GM19035 (cell line): ENCODE data around the gene SMC1B.
"Not testable (repeated sequence)": the region's sequence is repeated elsewhere in the genome, so short reads cannot be mapped to it uniquely, and the experiment has no call there.

Experiments
- ATAC-seq: cut with Tn5 transposase; IDR thresholded peaks from one replicate; pipeline ENCODE4 v1.9.1; 2021; ENCODE audit not compliant: unreplicated experiment

Gene SMC1B

GRCh38 chr22:45413368-45414211 lies at the start of gene SMC1B, which contains the start of gene RIBC2:
SMC1B (minus strand) TSS chr22:45413599; CDS start chr22:45413567, 32 bp downstream.
RIBC2 (plus strand) TSS chr22:45413693; CDS start chr22:45413887, 194 bp downstream.
- no peak for ATAC-seq

- no peak for ATAC-seq
Observed at GRCh38 chr22:45462034-45462655, 48.7 kb upstream of the SMC1B start.

- no peak for ATAC-seq
Observed at GRCh38 chr22:45460288-45461109, 47.1 kb upstream of the SMC1B start.

- no peak for ATAC-seq
Observed at GRCh38 chr22:45459235-45459634, 45.8 kb upstream of the SMC1B start.

GRCh38 chr22:45458532-45458931 lies 45.1 kb upstream of the SMC1B start:
- ATAC-seq = no peak

- no peak for ATAC-seq
Observed at GRCh38 chr22:45456811-45457210, 43.4 kb upstream of the SMC1B start.

GRCh38 chr22:45455621-45456020 lies 42.2 kb upstream of the SMC1B start:
- ATAC-seq = no peak

GRCh38 chr22:45455212-45455611 lies 41.8 kb upstream of the SMC1B start:
- ATAC-seq = no peak

GRCh38 chr22:45454275-45454674 lies 40.9 kb upstream of the SMC1B start:
- no peak for ATAC-seq

- ATAC-seq = no peak
Observed at GRCh38 chr22:45453764-45454163, 40.4 kb upstream of the SMC1B start.

- ATAC-seq = no peak
Observed at GRCh38 chr22:45452565-45453379, 39.4 kb upstream of the SMC1B start.

GRCh38 chr22:45451972-45452371 lies 38.6 kb upstream of the SMC1B start:
- no peak for ATAC-seq

- ATAC-seq = no peak
Observed at GRCh38 chr22:45450921-45451651, 37.7 kb upstream of the SMC1B start.

- ATAC-seq = no peak
Observed at GRCh38 chr22:45450101-45450785, 36.8 kb upstream of the SMC1B start.

- ATAC-seq = not testable (repeated sequence)
Observed at GRCh38 chr22:45449442-45449841, 36.0 kb upstream of the SMC1B start.

- ATAC-seq = no peak
Observed at GRCh38 chr22:45448431-45448830, 35.0 kb upstream of the SMC1B start.

GRCh38 chr22:45447596-45447995 lies 34.2 kb upstream of the SMC1B start:
- ATAC-seq = not testable (repeated sequence)

- ATAC-seq = no peak
Observed at GRCh38 chr22:45446216-45446615, 32.8 kb upstream of the SMC1B start.

- no peak for ATAC-seq
Observed at GRCh38 chr22:45445031-45445710, 31.8 kb upstream of the SMC1B start.
